ENCODE results near the gene CAB39. TPM values are rescaled to one million over a fixed set of nuclear protein-coding genes. Genes with fewer than 3 reads are reported as not detected.

CAB39 gene
- total RNA-seq, 1 donor from 2014 or later: 78.9 TPM

DNA sequence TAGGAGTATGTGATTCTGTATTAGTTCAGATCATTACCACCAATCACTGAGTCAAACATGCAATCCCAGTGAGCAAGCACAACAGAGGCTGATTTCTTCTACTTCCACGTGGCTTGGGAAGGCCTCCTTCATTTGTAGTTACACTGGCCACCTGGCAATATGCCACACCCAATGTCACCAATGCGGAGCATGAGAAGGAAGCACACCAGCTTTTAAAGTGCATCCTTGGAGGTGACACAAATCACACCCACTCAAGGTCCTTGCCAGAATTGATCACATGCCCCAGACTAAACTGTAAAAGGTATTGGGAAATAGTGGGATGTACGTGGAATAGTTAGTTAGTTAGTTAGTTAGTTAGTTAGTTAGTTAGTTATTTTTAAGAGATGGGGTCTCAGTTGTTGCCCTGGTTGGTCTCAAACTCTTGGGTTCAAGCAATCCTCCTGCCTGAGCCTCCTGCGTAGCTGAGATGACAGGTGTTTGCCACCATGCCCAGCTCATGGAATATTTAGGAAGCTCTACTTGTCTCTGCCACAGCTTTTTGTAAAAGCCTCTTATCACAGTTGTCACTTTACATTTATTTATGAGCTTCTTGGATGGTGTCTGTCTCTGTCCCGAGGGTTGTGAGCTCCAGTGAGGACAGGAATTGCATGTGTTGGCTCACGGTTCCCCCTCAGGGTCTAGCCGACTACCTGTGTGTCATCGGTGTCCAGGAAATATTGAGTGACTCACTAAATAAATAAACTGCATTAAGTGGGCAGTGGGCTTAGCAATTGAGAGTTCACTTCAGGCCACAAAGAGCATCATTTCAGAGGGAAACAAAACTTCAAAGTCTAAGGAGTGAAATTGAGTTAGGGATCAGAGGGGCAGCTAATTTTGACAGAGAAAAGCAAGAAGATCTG lies 28.1 kb upstream of the CAB39 start:
- no peaks in the 10 kb centered on the region for H3K27me3 ChIP-seq
- no peak for DNase-seq
- no peak for ATAC-seq
- no peak overlapping the region for H3K27ac ChIP-seq
- H3K36me3 ChIP-seq: no peaks in the 10 kb centered on the region
- no peaks in the 10 kb centered on the region for H3K9me3 ChIP-seq
- H3K4me1 ChIP-seq: no peaks in the 10 kb centered on the region
- TF ChIP-seq, protein P1, sequence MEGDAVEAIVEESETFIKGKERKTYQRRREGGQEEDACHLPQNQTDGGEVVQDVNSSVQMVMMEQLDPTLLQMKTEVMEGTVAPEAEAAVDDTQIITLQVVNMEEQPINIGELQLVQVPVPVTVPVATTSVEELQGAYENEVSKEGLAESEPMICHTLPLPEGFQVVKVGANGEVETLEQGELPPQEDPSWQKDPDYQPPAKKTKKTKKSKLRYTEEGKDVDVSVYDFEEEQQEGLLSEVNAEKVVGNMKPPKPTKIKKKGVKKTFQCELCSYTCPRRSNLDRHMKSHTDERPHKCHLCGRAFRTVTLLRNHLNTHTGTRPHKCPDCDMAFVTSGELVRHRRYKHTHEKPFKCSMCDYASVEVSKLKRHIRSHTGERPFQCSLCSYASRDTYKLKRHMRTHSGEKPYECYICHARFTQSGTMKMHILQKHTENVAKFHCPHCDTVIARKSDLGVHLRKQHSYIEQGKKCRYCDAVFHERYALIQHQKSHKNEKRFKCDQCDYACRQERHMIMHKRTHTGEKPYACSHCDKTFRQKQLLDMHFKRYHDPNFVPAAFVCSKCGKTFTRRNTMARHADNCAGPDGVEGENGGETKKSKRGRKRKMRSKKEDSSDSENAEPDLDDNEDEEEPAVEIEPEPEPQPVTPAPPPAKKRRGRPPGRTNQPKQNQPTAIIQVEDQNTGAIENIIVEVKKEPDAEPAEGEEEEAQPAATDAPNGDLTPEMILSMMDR (IDR thresholded peaks at IDR 0.05): no peak
- intact Hi-C loops (cut with DNase I): loop anchor here (5.0 kb wide), 1 partner anchor 497 kb away; no protein-coding TSS in a partner anchor
- no peak overlapping the region for H3K4me3 ChIP-seq

DNA sequence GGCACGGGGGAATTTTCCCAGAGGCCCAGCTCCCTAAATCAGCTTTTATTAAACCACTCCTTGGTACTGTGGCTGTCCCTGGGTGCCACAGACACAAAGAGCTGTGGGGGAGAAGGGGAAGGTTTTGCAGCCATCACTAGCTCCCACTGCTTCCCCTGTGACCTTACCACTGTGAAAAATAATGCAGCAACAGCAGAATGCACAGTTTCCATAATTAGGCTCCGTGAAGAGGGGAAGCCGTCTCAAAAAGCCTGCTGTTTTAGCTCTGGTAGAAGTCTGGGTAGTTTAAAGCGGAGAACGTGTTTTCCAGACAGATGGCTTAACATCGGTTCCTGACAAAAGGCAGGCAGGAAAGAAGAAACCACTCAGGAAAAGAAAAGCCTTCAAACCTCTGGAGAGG lies 27.5 kb upstream of the CAB39 start:
- H3K36me3 ChIP-seq: no peaks in the 10 kb centered on the region
- no peak overlapping the region for H3K4me3 ChIP-seq
- no peak for DNase-seq
- H3K4me1 ChIP-seq: no peaks in the 10 kb centered on the region
- H3K27me3 ChIP-seq: no peaks in the 10 kb centered on the region
- ATAC-seq: peak; percentile 46
- intact Hi-C loops (cut with DNase I): no loop called here
- TF ChIP-seq, protein P1 (IDR thresholded peaks at IDR 0.05): no peak
- H3K9me3 ChIP-seq: no peaks in the 10 kb centered on the region
- no peak overlapping the region for H3K27ac ChIP-seq

DNA sequence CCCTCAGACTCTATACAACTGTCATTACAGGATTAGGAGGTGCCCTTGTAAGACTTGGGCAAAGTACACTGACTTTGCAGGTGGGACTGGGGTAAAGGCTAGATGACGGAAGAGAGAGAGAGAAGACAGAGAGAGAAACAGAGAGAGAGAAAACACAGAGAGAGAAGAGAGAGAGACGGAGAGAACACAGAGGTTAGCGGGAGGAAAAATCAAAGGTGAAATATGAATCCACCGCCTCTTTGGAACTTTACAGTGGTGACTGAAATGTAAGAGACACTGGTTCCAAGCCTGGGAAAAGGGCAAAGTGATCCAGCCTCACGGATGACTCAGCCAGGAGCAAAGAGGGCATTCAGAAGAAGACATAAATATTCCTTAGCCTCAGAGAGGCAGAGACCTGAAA lies 25.1 kb upstream of the CAB39 start:
- Histone ChIP-seq H3K9me3 (no peaks in the 10 kb centered on the region), H3K27me3 (no peaks in the 10 kb centered on the region), H3K36me3 (no peaks in the 10 kb centered on the region), H3K4me3 (no peak overlapping the region), H3K27ac (no peak overlapping the region), H3K4me1 (no peaks in the 10 kb centered on the region)
- DNase-seq: no peak
- TF ChIP-seq, protein P1 (IDR thresholded peaks at IDR 0.05): no peak
- intact Hi-C loops (cut with DNase I): no loop called here
- no peak for ATAC-seq

DNA sequence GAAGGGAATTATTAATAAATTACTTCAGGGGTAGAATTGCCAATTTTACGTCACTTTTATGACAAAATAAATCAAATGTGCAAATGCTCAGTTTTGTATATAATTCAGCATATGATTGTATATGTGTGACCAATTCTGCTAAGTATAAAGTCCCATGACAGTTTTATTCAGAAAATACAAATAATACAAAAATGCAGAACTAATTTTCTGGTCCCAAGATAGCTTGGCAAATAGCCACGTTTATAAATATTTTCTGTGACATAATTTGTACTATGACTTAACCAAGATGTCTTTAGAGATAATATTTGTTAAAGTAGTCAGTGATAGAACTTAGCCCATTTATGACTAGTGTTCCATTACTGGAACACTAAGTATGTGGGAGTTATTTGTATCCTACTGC lies 24.2 kb upstream of the CAB39 start:
- Histone ChIP-seq H3K36me3 (no peaks in the 10 kb centered on the region), H3K27ac (no peak overlapping the region), H3K27me3 (no peaks in the 10 kb centered on the region), H3K9me3 (no peaks in the 10 kb centered on the region), H3K4me3 (no peak overlapping the region), H3K4me1 (no peaks in the 10 kb centered on the region)
- DNase-seq (no peak), ATAC-seq (no peak)
- intact Hi-C loops (cut with DNase I): no loop called here
- TF ChIP-seq, protein P1 (IDR thresholded peaks at IDR 0.05): no peak

DNA sequence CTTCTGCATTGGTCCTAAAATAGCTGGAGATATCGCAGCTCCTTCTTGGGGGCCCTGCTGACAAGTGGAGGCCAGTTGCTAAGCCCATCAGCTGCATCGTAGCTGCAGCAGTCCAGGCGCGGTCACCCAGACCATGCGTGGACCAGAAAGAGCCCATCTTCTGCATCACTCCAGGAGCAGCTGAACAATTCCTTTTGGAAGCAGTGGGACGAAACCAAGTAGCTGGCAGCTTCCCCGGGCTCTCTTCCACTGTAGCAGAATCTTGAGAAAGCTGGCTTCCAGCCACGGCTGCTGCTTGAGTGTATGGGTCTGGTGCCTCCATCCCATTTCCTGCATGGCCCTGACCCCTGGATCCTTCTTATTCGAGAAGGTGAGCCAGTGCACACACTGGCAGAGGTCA lies 22.2 kb upstream of the CAB39 start:
- intact Hi-C loops (cut with DNase I): no loop called here
- Histone ChIP-seq H3K9me3 (no peaks in the 10 kb centered on the region), H3K4me1 (no peaks in the 10 kb centered on the region), H3K4me3 (no peak overlapping the region), H3K36me3 (no peaks in the 10 kb centered on the region), H3K27ac (no peak overlapping the region), H3K27me3 (no peaks in the 10 kb centered on the region)
- DNase-seq (peak; percentile 78), ATAC-seq (peak; percentile 69)
- TF ChIP-seq, protein P1 (IDR thresholded peaks at IDR 0.05): no peak

Measured in upper lobe of right lung (tissue), 1 donor.